Measurements from ENCODE around the gene IL17RB.
A peak's percentile ranks its signal among the peaks of the same experiment; 100 is the strongest.

IL17RB gene

GRCh38 chr3:53863145-53863544 is 16.8 kb downstream of the IL17RB start:
- no peak for DNase-seq

- no peak for DNase-seq
These were observed 19.5 kb downstream of the IL17RB start for GRCh38 chr3:53865732-53866499.

GRCh38 chr3:53880396-53881345 is 34.3 kb downstream of the IL17RB start:
- no peak for DNase-seq

- DNase-seq: peak; percentile 65
These were observed 35.6 kb downstream of the IL17RB start, which contains the start of gene ACTR8 for GRCh38 chr3:53881691-53882593. ACTR8 (minus strand) TSS chr3:53882152; CDS start chr3:53882101, 51 bp downstream.

- no peak for DNase-seq
These were observed 36.6 kb downstream of the IL17RB start for GRCh38 chr3:53883008-53883407.

- no peak for DNase-seq
These were observed 38.3 kb downstream of the IL17RB start for GRCh38 chr3:53884623-53885022.

- no peak for DNase-seq
These were observed 38.9 kb downstream of the IL17RB start for GRCh38 chr3:53885239-53885638.

- no peak for DNase-seq
These were observed 41.1 kb downstream of the IL17RB start for GRCh38 chr3:53887446-53887845.

GRCh38 chr3:53888232-53888631 is 41.9 kb downstream of the IL17RB start:
- DNase-seq: no peak

- no peak for DNase-seq
These were observed 44.5 kb downstream of the IL17RB start for GRCh38 chr3:53890726-53891475.

GRCh38 chr3:53891497-53892285 is 45.3 kb downstream of the IL17RB start, which contains the start of gene SELENOK:
SELENOK (minus strand) TSS chr3:53891859.
- DNase-seq: peak; percentile 94

GRCh38 chr3:53892286-53892637 is 45.9 kb downstream of the IL17RB start:
- DNase-seq: no peak

GRCh38 chr3:53899750-53900149 is 53.4 kb downstream of the IL17RB start:
- no peak for DNase-seq

- DNase-seq: no peak
These were observed 54.4 kb downstream of the IL17RB start for GRCh38 chr3:53900666-53901331.

GRCh38 chr3:53902067-53902466 is 55.7 kb downstream of the IL17RB start:
- DNase-seq: no peak

GRCh38 chr3:53902711-53903110 is 56.3 kb downstream of the IL17RB start:
- no peak for DNase-seq

- DNase-seq: no peak
These were observed 67.0 kb downstream of the IL17RB start for GRCh38 chr3:53913401-53913800.

Measured in NCI-H2171 treated with DMSO at 0.1 percent for 48 hours (cell line).